ENCODE data around the gene MRPS10. TPM values are rescaled to one million over a fixed set of nuclear protein-coding genes. Genes with fewer than 3 reads are reported as not detected.

The MRPS10 gene
- total RNA-seq, 1 experiment from 2014 or later = 67.6 TPM

DNA sequence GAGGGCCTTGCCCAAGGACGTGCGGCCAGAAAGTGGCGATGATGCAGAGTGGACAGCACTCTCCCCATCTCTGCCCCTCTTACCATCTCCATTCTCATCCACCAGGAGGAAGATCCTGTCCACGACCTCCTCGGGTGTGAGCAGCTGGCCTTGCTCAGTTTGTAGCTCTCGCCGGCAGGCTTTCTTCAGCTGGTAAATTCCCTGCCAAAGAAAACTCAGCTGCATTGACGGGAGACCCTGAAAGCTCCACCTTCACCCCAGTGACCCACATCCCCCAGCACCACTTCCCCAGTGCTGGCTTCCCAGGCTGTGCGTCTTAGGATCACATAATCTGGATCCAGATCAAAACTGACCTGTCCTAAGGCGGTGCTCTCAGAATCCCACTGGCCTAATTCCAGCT lies 32.1 kb downstream of the MRPS10 start:
- intact Hi-C loops (cut with micrococcal nuclease; ENCODE audit: unreplicated experiment) = no loop called here
- ATAC-seq = no peak
- in situ Hi-C loops (cut with HindIII; ENCODE audit: low pct_unique_long_range_greater_than_20kb, low sequenced_read_pairs) = no loop called here
- TF ChIP-seq TCF7L2 (IDR thresholded peaks at IDR 0.05; ENCODE audit: low read depth, low read length) (no peak), CTCF (IDR thresholded peaks at IDR 0.05) (no peak), SIN3A (IDR thresholded peaks at IDR 0.05; ENCODE audit: borderline replicate concordance, insufficient read depth, low read depth, low read length) (no peak), POLR2AphosphoS5 (IDR thresholded peaks at IDR 0.05; ENCODE audit: low read depth, low read length) (no peak)
- TF ChIP-seq, protein P1, sequence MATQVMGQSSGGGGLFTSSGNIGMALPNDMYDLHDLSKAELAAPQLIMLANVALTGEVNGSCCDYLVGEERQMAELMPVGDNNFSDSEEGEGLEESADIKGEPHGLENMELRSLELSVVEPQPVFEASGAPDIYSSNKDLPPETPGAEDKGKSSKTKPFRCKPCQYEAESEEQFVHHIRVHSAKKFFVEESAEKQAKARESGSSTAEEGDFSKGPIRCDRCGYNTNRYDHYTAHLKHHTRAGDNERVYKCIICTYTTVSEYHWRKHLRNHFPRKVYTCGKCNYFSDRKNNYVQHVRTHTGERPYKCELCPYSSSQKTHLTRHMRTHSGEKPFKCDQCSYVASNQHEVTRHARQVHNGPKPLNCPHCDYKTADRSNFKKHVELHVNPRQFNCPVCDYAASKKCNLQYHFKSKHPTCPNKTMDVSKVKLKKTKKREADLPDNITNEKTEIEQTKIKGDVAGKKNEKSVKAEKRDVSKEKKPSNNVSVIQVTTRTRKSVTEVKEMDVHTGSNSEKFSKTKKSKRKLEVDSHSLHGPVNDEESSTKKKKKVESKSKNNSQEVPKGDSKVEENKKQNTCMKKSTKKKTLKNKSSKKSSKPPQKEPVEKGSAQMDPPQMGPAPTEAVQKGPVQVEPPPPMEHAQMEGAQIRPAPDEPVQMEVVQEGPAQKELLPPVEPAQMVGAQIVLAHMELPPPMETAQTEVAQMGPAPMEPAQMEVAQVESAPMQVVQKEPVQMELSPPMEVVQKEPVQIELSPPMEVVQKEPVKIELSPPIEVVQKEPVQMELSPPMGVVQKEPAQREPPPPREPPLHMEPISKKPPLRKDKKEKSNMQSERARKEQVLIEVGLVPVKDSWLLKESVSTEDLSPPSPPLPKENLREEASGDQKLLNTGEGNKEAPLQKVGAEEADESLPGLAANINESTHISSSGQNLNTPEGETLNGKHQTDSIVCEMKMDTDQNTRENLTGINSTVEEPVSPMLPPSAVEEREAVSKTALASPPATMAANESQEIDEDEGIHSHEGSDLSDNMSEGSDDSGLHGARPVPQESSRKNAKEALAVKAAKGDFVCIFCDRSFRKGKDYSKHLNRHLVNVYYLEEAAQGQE (IDR thresholded peaks at IDR 0.05; ENCODE audit: insufficient read depth in 1 of 2, low read depth in 2 of 2, low read length in 1 of 2) = no peak
- no peak for DNase-seq (ENCODE audit: low read depth, low spot score)
- BruUV-seq (replicated peaks) = no TSS peak
- Histone ChIP-seq H3K4me3 (ENCODE audit: low read depth in 2 of 2, low read length in 2 of 2) (no peak overlapping the region), H3K27me3 (ENCODE audit: control insufficient read depth, insufficient read depth, low read length) (no peaks in the 10 kb centered on the region), H3K27ac (ENCODE audit: low read length) (no peak overlapping the region), H3K36me3 (ENCODE audit: control insufficient read depth, insufficient read depth, low read length) (no peaks in the 10 kb centered on the region), H3K9me3 (ENCODE audit: control insufficient read depth, insufficient read depth, low read depth, low read length) (no peaks in the 10 kb centered on the region), H3K4me1 (ENCODE audit: control insufficient read depth, insufficient read depth, low read length) (no peaks in the 10 kb centered on the region)
- POLR2A ChIA-PET = no interaction called here
- CTCF ChIA-PET = no interaction called here

GRCh38 chr6:42184475-42184874 lies 33.2 kb downstream of the MRPS10 start:
- POLR2A ChIA-PET = no interaction called here
- intact Hi-C loops (cut with micrococcal nuclease; ENCODE audit: unreplicated experiment) (no loop called here), in situ Hi-C loops (cut with HindIII; ENCODE audit: low pct_unique_long_range_greater_than_20kb, low sequenced_read_pairs) (no loop called here)
- ATAC-seq (no peak), DNase-seq (ENCODE audit: low read depth, low spot score) (no peak)
- CTCF ChIA-PET = no interaction called here
- Histone ChIP-seq H3K27me3 (ENCODE audit: control insufficient read depth, insufficient read depth, low read length) (no peaks in the 10 kb centered on the region), H3K4me1 (ENCODE audit: control insufficient read depth, insufficient read depth, low read length) (no peaks in the 10 kb centered on the region), H3K4me3 (ENCODE audit: low read depth in 2 of 2, low read length in 2 of 2) (no peak overlapping the region), H3K9me3 (ENCODE audit: control insufficient read depth, insufficient read depth, low read depth, low read length) (no peaks in the 10 kb centered on the region), H3K36me3 (ENCODE audit: control insufficient read depth, insufficient read depth, low read length) (no peaks in the 10 kb centered on the region), H3K27ac (ENCODE audit: low read length) (no peak overlapping the region)
- no peak for TF ChIP-seq POLR2AphosphoS5 (IDR thresholded peaks at IDR 0.05; ENCODE audit: low read depth, low read length)
- TF ChIP-seq SIN3A (IDR thresholded peaks at IDR 0.05; ENCODE audit: borderline replicate concordance, insufficient read depth, low read depth, low read length) = no peak
- no peak for TF ChIP-seq CTCF (IDR thresholded peaks at IDR 0.05)
- TF ChIP-seq TCF7L2 (IDR thresholded peaks at IDR 0.05; ENCODE audit: low read depth, low read length) = no peak
- TF ChIP-seq, protein P1 (IDR thresholded peaks at IDR 0.05; ENCODE audit: insufficient read depth in 1 of 2, low read depth in 2 of 2, low read length in 1 of 2) = no peak
- no TSS peak for BruUV-seq (replicated peaks)

Measured in Panc1 (cell line).